ENCODE results near the gene DGKQ.
"Not testable (repeated sequence)": the region's sequence is repeated elsewhere in the genome, so short reads cannot be mapped to it uniquely, and the experiment has no call there.

The DGKQ gene

GRCh38 chr4:951186-951585 lies 22.2 kb downstream of the DGKQ start:
- DNase-seq (ENCODE audit: low read depth in 2 of 2) = no peak

GRCh38 chr4:950136-951020 lies 23.0 kb downstream of the DGKQ start:
- DNase-seq (ENCODE audit: low read depth in 2 of 2) = no peak

GRCh38 chr4:949656-950055 lies 23.7 kb downstream of the DGKQ start:
- no peak for DNase-seq (ENCODE audit: low read depth in 2 of 2)

DNA sequence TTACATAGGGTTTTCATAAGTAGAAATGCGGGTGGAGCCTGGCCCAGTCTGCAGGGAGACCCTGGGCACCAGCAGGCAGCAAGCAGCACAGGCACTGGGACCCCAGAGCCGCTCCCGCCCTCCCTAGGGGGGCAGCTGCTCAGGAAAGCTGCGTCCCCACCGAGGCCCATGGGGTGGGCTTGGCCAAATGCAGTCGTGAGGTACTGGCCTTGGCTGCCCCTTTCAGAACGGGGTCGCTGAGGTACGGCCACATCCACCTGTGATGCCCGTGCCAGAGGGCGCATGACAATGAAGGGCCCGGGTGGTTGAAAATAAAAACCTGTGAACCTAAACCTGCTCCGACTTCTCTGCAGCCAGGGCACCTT lies 24.5 kb downstream of the DGKQ start:
- DNase-seq (ENCODE audit: low read depth in 2 of 2) = no peak

GRCh38 chr4:948101-948935 lies 25.1 kb downstream of the DGKQ start:
- no peak for DNase-seq (ENCODE audit: low read depth in 2 of 2)

- DNase-seq (ENCODE audit: low read depth in 2 of 2) = no peak
Observed at GRCh38 chr4:947491-947971, 25.8 kb downstream of the DGKQ start.

GRCh38 chr4:946517-947471 lies 26.6 kb downstream of the DGKQ start:
- no peak for DNase-seq (ENCODE audit: low read depth in 2 of 2)

GRCh38 chr4:946103-946450 lies 27.3 kb downstream of the DGKQ start:
- DNase-seq (ENCODE audit: low read depth in 2 of 2) = no peak

- DNase-seq (ENCODE audit: low read depth in 2 of 2) = no peak
Observed at GRCh38 chr4:945274-946102, 27.9 kb downstream of the DGKQ start.

DNA sequence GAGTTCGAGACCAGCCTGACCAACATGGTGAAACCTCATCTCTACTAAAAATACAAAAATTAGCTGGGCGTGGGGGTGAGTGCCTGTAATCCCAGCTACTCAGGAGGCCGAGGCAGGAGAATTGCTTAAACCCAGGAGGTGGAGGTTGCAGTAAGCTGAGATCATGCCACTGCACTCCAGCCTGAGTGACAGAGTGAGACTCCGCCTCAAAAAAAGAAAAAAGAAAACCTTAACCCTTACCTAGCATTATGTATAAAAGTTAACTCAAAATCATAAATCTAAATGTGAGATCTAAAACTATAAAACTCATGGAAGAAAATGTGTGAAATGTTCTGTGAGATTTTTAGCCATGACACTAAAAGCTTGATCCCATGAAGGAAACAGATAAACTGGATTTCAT lies 33.9 kb downstream of the DGKQ start:
- not testable (repeated sequence) for DNase-seq (ENCODE audit: low read depth in 2 of 2)

- no peak for DNase-seq (ENCODE audit: low read depth in 2 of 2)
Observed at GRCh38 chr4:932713-933070, 40.7 kb downstream of the DGKQ start.

DNA sequence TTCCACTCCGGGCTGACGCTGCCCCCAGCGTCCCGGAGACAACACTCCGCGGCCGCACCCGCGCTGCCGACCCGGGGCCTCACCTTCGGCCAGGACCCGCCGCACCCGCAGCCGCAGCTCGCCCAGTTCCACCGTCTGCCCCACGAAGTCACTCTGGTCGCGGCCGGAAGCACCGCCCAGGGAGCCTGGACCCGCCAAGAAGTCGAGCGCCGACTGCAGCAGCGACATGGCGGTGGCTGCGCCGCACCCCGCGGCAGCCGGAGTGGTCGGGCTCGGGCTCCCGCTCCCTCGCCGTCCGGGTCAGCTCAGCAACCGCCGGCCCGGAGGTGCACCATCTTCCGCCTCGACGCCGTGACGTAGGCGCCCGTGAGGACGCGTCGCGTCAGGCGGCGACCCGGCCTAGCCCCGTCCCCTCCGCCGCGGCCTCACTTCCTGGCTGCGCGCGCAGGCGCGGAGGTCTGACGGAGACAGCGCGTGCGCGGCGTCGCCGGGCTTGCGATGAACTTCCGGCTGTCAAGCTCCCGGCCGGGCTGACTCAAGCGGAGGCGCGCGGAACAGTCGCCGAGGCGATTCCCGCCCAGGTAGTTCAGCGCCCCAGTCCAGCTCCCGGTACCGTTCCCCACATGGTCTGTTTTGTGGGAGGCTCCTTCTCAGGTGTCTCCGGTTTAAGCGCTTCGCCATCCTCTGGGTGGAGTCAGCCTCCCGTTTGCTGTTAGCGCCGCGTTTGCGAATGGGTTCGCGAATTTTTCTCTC lies 41.2 kb downstream of the DGKQ start, which contains the start of the genes GAK and TMEM175:
TSS of gene GAK (minus strand) at position 357 of the 753 bp plus-strand sequence. CDS start at position 228, 129 bp downstream.
TSS of gene TMEM175 (plus strand) at position 501 of the 753 bp plus-strand sequence. CDS start 15,280 bp downstream, outside the sequence.
- peak; percentile 83 to 84 for DNase-seq (ENCODE audit: low read depth in 2 of 2)

GRCh38 chr4:931194-931959 lies 42.0 kb downstream of the DGKQ start:
- no peak for DNase-seq (ENCODE audit: low read depth in 2 of 2)

- no peak for DNase-seq (ENCODE audit: low read depth in 2 of 2)
Observed at GRCh38 chr4:930827-931193, 42.6 kb downstream of the DGKQ start.

- no peak for DNase-seq (ENCODE audit: low read depth in 2 of 2)
Observed at GRCh38 chr4:930028-930551, 43.3 kb downstream of the DGKQ start.

- DNase-seq (ENCODE audit: low read depth in 2 of 2) = no peak
Observed at GRCh38 chr4:929096-929765, 44.1 kb downstream of the DGKQ start.

DNA sequence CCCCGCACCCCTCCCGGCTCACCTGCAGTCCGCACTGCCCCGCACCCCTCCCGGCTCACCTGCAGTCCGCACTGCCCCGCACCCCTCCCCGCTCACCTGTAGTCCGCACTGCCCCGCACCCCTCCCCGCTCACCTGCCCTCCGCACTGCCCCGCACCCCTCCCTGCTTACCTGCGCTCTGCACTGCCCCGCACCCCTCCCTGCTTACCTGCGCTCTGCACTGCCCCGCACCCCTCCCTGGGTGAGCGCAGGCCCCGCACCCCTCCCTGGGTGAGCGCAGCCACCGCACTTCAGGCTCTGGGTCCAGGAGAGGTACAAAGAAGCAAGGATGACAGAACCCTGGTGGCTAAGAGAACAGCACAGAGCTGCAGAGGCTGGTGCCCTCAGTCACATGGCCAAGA lies 45.8 kb downstream of the DGKQ start:
- DNase-seq (ENCODE audit: low read depth in 2 of 2) = not testable (repeated sequence)

DNA sequence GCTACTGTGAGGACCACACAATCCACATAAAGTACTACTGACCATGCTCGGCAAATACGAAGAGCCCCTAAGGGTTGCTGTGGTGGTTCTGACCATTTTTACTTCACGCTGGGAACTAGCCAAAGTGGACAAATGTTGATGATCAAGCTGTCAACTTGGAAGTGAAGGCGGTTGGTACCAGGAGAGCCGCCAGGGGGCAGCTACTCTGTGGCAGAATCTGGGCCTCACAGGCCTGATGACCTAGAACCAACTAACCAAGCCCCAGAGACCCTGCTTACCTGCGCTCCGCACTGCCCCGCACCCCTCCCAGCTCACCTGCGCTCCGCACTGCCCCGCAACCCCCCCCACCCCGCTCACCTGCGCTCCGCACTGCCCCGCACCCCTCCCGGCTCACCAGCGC lies 46.8 kb downstream of the DGKQ start:
- DNase-seq (ENCODE audit: low read depth in 2 of 2) = no peak
